ENCODE results near the gene LCMT2. TPM values are rescaled to one million over a fixed set of nuclear protein-coding genes. Genes with fewer than 3 reads are reported as not detected.

The LCMT2 gene
- total RNA-seq, 1 donor from 2014 or later, result 8.7 TPM

DNA sequence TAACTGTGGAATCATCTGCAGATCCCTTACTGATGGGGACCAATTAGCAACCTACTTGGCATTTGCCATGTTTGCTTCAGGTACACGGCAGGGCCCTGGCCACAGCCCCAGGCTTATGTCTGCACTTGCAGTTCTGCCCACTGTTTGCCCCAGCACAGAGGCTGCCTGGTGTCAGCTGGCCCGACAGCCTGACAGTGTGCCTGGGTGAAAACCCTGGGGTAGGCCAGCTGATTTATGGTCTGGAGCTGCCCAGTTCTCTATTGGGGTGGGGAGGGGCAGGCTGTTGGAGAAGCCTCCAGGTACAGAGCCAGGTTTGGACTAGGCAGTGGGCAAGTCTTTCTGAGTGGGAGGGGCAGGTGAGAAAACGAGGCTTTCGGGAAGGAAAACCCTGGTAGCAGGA, 52.5 kb downstream of the LCMT2 start:
- no peaks in the 10 kb centered on the region for H3K4me1 Mint-ChIP-seq (ENCODE audit: unreplicated experiment)
- peaks cover 53% of the 10 kb centered on the region for H3K27me3 Mint-ChIP-seq (ENCODE audit: unreplicated experiment)
- TF ChIP-seq, protein P1, sequence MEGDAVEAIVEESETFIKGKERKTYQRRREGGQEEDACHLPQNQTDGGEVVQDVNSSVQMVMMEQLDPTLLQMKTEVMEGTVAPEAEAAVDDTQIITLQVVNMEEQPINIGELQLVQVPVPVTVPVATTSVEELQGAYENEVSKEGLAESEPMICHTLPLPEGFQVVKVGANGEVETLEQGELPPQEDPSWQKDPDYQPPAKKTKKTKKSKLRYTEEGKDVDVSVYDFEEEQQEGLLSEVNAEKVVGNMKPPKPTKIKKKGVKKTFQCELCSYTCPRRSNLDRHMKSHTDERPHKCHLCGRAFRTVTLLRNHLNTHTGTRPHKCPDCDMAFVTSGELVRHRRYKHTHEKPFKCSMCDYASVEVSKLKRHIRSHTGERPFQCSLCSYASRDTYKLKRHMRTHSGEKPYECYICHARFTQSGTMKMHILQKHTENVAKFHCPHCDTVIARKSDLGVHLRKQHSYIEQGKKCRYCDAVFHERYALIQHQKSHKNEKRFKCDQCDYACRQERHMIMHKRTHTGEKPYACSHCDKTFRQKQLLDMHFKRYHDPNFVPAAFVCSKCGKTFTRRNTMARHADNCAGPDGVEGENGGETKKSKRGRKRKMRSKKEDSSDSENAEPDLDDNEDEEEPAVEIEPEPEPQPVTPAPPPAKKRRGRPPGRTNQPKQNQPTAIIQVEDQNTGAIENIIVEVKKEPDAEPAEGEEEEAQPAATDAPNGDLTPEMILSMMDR (IDR thresholded peaks at IDR 0.05), result no peak
- no peaks in the 10 kb centered on the region for H3K9me3 Mint-ChIP-seq (ENCODE audit: unreplicated experiment)
- no peak overlapping the region for H3K4me3 Mint-ChIP-seq (ENCODE audit: unreplicated experiment)
- no peaks in the 10 kb centered on the region for H3K36me3 Mint-ChIP-seq (ENCODE audit: unreplicated experiment)
- no peak overlapping the region for H3K27ac Mint-ChIP-seq (ENCODE audit: unreplicated experiment)
- DNase-seq (ENCODE audit: extremely low spot score, unreplicated experiment), result peak; percentile 81

GRCh38 chr15:43277231-43277823, 53.0 kb downstream of the LCMT2 start:
- DNase-seq (ENCODE audit: extremely low spot score, unreplicated experiment), result peak; percentile 56
- peaks cover 53% of the 10 kb centered on the region for H3K27me3 Mint-ChIP-seq (ENCODE audit: unreplicated experiment)
- H3K4me3 Mint-ChIP-seq (ENCODE audit: unreplicated experiment), result no peak overlapping the region
- no peaks in the 10 kb centered on the region for H3K9me3 Mint-ChIP-seq (ENCODE audit: unreplicated experiment)
- H3K4me1 Mint-ChIP-seq (ENCODE audit: unreplicated experiment), result no peaks in the 10 kb centered on the region
- TF ChIP-seq, protein P1 (IDR thresholded peaks at IDR 0.05), result no peak
- no peak overlapping the region for H3K27ac Mint-ChIP-seq (ENCODE audit: unreplicated experiment)
- H3K36me3 Mint-ChIP-seq (ENCODE audit: unreplicated experiment), result no peaks in the 10 kb centered on the region

DNA sequence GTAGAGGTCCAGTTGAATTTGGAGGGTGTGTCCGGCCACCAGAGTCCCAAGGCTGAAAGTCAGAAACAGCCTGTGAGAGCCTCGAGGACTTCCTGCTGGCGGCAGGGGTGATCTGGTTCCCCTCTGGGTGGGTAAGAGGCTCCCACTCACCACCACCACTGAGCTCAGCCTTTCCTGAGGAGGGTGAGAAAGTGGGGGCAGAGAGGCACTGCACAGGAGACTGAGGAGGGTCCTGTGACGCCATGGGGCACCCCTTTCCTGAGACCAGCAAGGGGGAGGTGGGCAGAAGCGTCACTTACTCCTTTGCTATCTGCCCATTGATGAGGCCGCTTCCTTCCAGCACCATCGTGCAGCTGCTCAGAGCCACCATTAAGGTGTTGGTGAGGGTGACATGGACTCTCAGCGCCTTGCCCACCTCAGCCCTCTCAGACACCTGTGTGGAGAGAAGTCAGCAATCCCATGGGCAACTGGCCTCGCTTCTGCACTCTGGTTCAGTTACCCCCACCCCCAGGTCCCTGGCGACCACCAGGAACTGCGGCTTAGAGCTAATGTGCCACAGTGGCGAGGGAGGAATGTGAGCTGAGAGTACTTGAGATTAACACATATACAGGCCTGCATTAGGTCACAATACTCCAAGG, 53.7 kb downstream of the LCMT2 start:
- TF ChIP-seq, protein P1 (IDR thresholded peaks at IDR 0.05), result no peak
- Mint-ChIP-seq H3K27me3 (ENCODE audit: unreplicated experiment) (peaks cover 58% of the 10 kb centered on the region), H3K4me3 (ENCODE audit: unreplicated experiment) (no peak overlapping the region), H3K36me3 (ENCODE audit: unreplicated experiment) (no peaks in the 10 kb centered on the region), H3K4me1 (ENCODE audit: unreplicated experiment) (no peaks in the 10 kb centered on the region), H3K9me3 (ENCODE audit: unreplicated experiment) (no peaks in the 10 kb centered on the region), H3K27ac (ENCODE audit: unreplicated experiment) (no peak overlapping the region)
- DNase-seq (ENCODE audit: extremely low spot score, unreplicated experiment), result peak; percentile 76

- H3K9me3 Mint-ChIP-seq (ENCODE audit: unreplicated experiment), result no peaks in the 10 kb centered on the region
- no peaks in the 10 kb centered on the region for H3K36me3 Mint-ChIP-seq (ENCODE audit: unreplicated experiment)
- DNase-seq (ENCODE audit: extremely low spot score, unreplicated experiment), result peak; percentile 69
- H3K4me3 Mint-ChIP-seq (ENCODE audit: unreplicated experiment), result no peak overlapping the region
- no peaks in the 10 kb centered on the region for H3K4me1 Mint-ChIP-seq (ENCODE audit: unreplicated experiment)
- TF ChIP-seq, protein P1 (IDR thresholded peaks at IDR 0.05), result no peak
- H3K27me3 Mint-ChIP-seq (ENCODE audit: unreplicated experiment), result peaks cover 58% of the 10 kb centered on the region
- no peak overlapping the region for H3K27ac Mint-ChIP-seq (ENCODE audit: unreplicated experiment)
Observed at GRCh38 chr15:43275740-43276562, 54.4 kb downstream of the LCMT2 start.

DNA sequence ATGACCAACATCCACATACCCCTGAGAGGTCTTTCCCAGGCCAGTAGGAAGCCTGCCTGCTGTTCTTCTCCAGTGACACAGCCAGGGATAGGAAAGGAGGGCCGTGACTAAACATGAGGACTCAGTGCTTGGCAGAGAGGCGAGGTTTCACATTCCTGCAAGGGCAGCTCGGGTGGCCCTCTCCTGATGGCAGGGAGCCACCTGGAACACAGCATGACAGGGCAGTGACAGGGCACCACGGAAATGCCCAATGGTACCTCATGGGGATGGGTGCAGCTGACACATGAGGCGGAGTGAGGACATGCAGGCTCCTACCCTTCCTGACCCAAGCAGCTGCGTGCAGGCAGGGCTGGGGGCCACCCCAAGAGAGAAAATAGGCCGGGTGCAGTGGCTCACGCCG, 56.2 kb downstream of the LCMT2 start:
- H3K4me1 Mint-ChIP-seq (ENCODE audit: unreplicated experiment), result no peaks in the 10 kb centered on the region
- DNase-seq (ENCODE audit: extremely low spot score, unreplicated experiment), result peak; percentile 78
- H3K27me3 Mint-ChIP-seq (ENCODE audit: unreplicated experiment), result peaks cover 56% of the 10 kb centered on the region
- no peaks in the 10 kb centered on the region for H3K36me3 Mint-ChIP-seq (ENCODE audit: unreplicated experiment)
- no peak overlapping the region for H3K4me3 Mint-ChIP-seq (ENCODE audit: unreplicated experiment)
- TF ChIP-seq, protein P1 (IDR thresholded peaks at IDR 0.05), result no peak
- no peaks in the 10 kb centered on the region for H3K9me3 Mint-ChIP-seq (ENCODE audit: unreplicated experiment)
- no peak overlapping the region for H3K27ac Mint-ChIP-seq (ENCODE audit: unreplicated experiment)
